ENCODE measurements around the gene RAB14.
A peak's percentile ranks its signal among the peaks of the same experiment; 100 is the strongest.

RAB14 gene

DNA sequence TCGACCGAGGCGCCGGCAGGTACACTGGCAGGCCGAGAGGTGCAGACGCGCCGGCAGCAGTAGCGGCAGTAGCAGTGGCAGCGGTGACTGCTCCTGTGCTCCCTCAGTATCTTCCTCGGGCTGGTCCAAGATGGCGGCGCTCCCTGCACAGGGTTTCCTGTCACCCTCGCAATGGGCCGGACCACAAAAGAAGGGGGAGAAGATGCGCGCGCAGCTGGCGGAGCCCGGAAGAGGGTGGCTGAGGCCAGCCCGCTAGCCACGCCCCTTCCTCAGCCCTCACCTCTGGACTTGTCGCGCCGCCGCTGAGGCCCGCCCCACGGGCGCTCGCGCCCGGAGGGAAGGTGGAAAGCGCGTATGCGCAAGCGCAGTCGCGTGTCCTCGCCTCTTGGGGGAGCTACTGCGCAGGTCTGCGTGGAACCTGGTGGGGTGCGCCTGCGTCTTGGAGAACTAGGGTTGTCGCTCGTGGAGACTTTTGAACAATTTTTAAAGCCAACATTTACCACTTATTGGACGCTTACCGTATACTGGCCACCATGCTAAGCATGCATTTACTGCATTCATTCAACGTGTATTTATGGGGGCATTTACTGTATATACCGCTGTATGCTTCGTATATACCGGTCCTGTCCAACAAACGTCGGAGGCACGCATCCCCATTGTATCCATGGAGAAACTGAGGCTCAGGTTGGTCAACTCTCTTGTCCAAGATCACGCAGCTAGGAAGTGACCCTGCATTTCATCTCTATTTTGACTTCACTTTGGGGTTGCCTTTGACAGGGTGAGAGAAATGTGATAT, at the start of gene RAB14:
RAB14 (minus strand) TSS at position 132 of the 796 bp plus-strand sequence. CDS start 8,457 bp downstream, outside the sequence.
- peak; percentile 99 for DNase-seq

GRCh38 chr9:121249563-121249962, 47.9 kb upstream of the RAB14 start:
- DNase-seq, result no peak

GRCh38 chr9:121246821-121247561, 45.3 kb upstream of the RAB14 start:
- DNase-seq, result no peak

DNA sequence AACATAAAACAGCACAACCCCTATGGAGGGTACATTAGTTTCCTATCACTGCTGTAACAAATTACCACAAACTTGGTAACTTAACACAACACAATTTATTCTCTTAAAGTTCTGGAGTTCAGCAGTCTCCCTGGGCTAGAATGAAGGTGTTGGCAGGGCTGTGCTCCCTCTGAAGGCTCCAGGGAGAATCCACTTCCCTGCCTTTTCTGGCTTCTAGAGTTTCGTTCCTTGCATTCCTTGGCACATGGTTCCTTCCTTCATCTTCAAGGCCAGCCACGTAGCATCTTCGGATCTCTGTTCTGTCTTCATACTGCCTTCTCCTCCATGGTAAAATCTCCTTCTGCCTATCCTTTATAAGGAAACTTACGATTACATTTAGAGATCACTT, 41.3 kb upstream of the RAB14 start:
- DNase-seq, result no peak

DNA sequence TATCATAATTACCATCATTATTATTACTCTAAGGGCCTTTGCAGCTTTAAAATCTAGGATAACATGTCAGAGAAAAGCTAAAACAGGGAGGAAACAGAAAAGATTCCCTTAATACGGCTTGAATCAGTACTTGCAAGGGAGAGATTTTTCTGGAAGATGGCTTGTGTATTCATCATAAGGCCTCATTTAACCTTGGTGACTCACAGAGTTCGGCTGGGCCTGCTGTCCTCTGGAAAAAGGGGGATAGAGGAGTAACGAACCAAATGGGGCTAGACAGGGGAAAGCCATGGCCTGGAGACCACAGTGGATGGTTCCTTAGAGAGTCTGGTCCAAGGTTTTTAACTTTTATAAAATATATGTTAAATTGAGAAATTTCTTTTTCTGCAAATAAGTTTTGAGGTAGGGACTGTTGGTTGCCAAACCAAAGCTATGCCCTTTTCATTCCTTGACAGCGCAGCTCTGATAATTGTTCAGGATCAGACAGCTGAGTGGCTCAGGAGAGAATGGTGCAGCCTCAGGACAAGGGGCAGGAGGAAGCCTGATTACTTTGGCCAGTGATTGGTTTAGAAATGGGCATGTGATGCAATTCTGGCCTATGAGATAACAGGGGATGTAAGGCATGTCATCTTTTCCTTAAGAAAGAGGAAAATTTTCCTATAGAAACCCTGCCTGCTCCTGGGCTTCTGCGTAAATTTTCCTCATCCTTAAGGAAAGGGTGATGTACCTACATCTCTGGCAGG, 40.7 kb upstream of the RAB14 start:
- DNase-seq, result no peak

GRCh38 chr9:121240472-121241135, 38.9 kb upstream of the RAB14 start:
- DNase-seq, result no peak

- no peak for DNase-seq
Measured at GRCh38 chr9:121239851-121240250, 38.2 kb upstream of the RAB14 start.

DNA sequence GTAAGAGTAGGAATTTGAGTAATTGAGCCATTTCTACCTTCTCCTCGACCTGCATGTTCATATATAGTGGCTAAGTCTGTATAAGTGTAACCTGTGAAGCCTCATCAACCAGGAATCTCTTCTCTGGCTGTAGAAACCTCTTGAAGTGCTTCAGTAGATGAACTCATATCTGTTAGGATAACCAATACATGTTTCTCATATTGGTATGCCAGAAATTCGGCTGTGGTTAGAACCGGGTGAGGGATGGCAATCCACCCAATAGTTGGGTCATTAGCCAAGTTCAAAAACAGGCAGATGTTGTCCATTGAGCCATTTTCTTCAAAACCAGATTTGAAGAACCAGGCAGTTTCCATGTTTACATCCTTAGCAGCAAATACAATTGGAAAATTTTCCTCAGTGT, 37.4 kb upstream of the RAB14 start:
- no peak for DNase-seq

- no peak for DNase-seq
Measured at GRCh38 chr9:121237916-121238315, 36.2 kb upstream of the RAB14 start.

- no peak for DNase-seq
Measured at GRCh38 chr9:121235512-121235911, 33.8 kb upstream of the RAB14 start.

- DNase-seq, result no peak
Measured at GRCh38 chr9:121234832-121235161, 33.1 kb upstream of the RAB14 start.

DNA sequence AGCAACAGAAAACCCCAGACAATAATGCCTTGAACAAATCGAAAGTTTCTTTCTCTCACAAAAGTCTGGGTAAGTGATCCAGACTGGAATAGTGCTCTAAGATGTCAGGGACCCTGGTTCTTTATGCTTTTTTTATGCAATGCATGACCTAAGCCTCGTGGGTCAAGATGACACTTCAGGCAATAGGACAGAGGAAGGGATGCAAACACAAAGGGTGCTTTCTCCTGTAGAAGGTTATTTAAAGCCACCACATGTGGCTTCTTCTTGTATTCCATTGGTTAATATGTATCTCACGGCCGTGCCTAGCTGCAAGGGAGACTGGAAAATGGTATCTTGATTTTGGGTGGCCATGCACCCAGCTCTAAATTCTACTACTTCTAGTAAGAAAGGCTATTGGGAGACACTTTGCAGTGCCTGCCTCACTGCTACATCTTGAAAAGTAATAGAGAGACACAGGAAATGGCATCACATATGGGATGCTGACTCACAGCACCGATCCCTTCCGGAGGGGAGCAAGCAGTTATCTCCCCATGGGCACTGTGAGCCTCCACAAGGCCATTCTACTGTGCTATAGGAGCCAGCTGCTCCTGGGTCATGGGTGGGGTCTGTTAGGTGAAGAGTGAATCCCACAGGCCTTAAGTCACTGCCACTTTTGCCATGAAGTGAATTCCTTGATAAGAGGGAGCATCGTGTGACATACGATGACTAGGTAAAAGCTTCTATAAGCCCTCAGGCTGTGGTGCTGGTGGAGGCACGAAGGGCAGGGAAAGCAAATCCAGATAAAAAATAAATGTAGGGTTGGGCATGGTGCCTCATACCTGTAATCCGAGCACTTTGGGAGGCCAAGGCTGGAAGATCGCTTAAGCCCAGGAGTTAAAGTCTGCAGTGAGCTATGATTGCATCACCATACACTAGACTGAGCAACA, 32.5 kb upstream of the RAB14 start:
- no peak for DNase-seq

DNA sequence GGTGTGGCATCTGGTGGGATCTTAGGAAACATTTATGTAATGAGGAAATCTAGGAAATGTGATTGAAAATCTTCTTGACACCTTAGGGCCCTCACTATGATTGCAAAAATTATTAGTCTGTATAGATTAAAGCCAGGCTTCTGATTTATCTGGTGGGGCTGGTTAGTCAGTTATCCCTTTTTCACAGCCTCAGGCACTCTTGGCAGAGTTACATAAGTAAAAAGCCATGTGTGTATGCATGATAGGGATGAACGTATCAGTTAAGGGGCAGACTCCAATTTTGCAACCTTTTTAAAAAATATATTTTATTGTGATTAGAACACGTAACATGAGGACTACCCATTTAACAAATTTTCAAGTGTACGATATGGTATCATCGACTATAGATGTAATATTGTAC, 30.6 kb upstream of the RAB14 start:
- no peak for DNase-seq

DNA sequence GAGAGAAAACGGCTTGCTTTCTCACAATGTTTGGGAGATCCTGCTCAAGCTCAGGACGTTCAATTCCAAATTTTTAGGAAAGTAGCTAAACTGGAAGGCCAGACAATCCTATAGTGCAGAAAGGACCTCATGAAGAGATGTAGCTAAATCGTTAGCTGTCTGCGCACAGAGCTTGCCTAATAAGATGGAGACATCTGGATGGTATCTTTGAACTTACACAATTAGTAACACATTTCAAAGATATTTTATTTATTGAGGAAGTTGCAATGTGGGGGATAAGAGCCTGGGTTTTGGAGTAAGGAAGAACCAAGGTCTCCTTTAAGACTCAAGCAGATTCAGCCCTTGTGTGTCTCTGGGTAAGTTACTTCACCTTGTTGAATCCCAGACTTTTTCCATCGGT, 28.6 kb upstream of the RAB14 start:
- no peak for DNase-seq

GRCh38 chr9:121227862-121228261, 26.2 kb upstream of the RAB14 start:
- DNase-seq, result no peak

DNA sequence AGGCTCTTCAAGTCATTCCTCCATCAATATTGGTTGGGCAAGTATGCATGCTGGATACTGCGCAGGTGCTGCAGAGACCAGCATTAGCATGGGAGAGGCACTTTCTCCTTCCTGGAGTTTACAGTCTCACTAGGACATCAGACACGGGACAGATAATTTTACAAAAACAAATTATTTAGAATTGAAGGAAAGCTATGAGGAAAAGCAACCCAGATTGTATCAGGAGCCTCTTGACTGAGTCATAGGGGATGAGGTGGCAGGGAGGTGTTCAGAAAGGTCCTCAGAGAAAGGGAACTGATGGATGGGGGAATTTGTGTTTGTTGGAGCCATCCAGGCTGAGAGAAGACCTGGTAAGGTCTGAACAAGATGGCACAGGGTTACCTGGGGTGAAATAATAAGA, 24.5 kb upstream of the RAB14 start:
- DNase-seq, result no peak

DNA sequence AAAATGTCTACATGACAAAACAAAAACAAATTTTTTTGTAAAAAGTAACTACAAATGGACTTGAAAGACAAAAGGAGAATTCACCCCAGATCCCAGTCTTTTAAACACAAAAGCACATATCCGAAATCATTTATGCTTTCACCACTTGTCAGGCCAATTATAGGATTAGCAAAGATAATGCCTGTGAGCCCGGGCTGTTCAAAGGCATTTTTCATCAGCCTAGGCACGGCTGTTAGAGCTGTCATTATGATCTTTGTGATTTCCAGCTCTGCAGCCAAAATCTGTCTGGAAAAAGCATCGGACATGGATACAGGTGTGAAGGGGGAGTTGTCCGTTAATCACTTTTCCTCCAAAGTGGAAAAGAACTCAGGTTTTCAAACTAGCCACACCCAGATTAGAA, 23.6 kb upstream of the RAB14 start:
- no peak for DNase-seq

- DNase-seq, result peak; percentile 53
Measured at GRCh38 chr9:121222524-121223171, 21.0 kb upstream of the RAB14 start.

DNA sequence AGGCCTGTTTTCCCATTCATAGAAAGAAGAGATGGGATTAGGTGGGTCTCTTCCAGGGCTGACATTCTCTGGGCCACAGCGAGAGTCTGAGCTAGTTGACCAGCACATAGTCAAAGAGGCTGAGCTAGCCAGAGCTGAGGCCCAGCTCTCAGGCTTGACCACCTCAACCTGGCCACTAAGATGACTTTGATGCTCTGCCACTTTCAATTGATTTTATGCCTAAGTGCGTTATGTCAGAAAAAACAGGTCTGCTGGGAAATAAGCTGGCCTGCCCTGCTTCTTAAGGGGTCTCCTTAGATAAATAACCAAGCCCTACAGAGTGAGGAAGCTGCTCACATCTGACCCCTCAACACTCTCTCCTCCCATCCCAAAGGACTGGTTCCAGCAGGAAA, 20.0 kb upstream of the RAB14 start:
- DNase-seq, result no peak

- DNase-seq, result no peak
Measured at GRCh38 chr9:121220996-121221663, 19.5 kb upstream of the RAB14 start.

DNA sequence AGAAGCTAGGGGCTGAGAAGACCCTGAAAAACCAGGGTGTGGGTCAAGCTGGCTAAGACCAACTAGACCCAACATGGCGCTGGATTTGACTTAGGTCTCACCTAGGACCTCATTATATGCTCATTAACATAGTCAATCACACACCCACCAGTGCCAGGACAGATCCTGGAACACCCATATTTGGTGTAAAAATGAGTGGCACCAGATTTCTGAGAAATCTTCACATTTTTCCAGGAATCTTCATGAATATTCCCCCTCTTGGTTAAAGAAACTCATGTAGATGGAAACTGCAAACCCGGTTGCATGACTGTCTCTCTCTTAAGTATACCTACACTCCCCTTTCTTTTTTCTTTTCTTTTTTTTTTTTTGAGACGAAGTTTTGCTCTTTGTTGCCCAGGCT, 17.9 kb upstream of the RAB14 start:
- DNase-seq, result no peak

Measured in midbrain (tissue), 1 donor.